Activated effector memory CD4-positive, alpha-beta T cell treated with anti-CD3 and anti-CD28 coated beads, Interleukin-2, amount 50 U/mL, for 16 hours (primary cell): Measurements from ENCODE around the gene RAB18.
"Not testable (repeated sequence)": the region's sequence is repeated elsewhere in the genome, so short reads cannot be mapped to it uniquely, and the experiment has no call there.

ENCODE experiments used
- DNase-seq: peaks from one replicate; pipeline ENCODE4 v3.0.0-alpha.2; 2020

RAB18 gene

DNA sequence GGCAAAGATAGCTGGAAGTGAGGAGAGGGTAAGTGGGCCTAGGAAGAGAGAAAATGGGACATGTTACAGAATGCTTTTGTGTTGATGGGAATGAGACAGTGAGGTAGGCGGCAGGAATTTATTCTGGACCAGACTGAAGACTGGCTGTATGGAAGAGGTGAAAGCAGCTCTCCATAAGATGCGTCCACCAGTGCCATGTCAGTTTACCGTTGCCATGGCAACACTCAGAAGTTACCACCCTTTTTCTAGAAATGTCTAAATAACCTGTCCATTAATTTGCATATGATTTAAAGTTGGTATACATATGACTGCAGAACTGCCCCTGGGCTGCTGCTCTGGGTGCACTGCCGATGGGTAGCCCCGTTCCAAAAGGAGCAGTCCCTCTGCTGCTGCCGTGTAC lies 46.7 kb downstream of the RAB18 start:
- DNase-seq = no peak

DNA sequence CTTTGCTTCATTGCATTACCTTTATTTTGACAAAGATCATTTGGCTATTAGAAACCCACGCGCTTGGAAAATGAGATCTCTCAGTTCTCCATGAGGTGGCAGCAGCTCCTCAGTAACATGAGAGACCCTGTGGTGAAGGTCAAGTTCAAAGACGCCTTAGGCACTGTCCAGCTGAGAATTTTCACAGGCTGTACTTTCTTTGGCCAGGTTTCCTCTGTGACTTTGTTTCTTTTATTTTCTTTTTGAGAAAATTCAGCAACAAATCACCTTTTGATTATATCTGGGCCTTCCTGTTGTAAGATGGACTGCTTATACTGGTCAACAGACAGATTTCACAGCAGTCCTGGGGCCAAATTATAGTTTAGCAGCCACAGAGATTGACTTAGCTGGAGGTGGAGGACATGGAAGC lies 54.5 kb downstream of the RAB18 start:
- DNase-seq = no peak

DNA sequence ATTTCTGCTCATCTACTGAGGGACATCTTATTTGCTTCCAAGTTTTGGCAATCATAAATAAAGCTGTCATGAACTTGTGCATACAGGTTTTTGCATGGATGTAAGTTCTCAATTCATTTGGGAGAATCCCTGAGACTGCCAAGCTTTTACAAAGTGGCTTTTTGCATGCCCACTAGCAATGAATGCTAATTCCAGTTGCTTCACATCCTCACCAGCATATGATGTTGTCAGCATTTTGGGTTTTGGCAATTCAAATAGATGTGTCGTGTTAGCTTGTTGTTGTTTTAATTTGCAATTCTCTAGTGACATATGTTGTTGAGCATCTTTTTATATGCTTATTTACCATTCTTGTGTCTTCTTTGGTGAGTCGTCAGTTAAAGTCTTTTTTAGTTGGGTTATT lies 57.2 kb downstream of the RAB18 start:
- no peak for DNase-seq

DNA sequence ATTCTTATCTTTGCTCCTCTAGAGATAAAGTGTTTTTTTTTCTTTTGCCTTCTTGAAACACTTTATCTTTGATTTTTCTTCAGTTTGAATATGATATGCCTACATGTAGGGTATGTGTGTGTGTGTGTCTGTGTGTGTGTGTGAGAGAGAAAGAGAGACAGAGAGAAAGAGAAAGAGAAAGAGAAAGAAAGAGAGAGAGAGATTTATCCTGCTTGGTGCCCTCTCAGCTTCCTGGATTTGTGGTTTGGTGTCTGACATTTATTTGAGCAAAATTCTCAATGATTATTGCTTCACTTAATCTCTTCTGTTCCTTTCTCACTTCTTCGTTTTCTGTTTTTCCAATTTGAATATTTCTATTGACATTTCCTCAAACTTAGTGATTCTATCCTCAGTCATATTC lies 60.3 kb downstream of the RAB18 start:
- no peak for DNase-seq

DNA sequence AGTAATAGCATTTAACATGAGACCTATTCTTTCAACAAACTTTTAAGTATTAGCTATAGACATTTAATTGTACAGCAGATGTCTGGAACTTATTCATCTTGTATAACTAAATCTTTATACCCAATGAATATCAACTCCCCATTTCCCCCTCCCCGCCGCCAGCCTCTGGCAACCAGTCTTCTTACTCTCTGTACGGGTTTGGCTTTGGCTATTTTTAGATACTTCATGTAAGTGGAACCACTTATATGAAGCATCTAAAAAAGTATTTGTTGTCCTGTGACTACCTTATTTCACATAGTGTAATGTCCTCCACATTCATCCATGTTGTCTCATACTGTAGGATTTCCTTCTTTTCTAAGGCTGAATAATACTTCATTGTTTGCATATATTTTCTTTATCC lies 60.8 kb downstream of the RAB18 start:
- no peak for DNase-seq

DNA sequence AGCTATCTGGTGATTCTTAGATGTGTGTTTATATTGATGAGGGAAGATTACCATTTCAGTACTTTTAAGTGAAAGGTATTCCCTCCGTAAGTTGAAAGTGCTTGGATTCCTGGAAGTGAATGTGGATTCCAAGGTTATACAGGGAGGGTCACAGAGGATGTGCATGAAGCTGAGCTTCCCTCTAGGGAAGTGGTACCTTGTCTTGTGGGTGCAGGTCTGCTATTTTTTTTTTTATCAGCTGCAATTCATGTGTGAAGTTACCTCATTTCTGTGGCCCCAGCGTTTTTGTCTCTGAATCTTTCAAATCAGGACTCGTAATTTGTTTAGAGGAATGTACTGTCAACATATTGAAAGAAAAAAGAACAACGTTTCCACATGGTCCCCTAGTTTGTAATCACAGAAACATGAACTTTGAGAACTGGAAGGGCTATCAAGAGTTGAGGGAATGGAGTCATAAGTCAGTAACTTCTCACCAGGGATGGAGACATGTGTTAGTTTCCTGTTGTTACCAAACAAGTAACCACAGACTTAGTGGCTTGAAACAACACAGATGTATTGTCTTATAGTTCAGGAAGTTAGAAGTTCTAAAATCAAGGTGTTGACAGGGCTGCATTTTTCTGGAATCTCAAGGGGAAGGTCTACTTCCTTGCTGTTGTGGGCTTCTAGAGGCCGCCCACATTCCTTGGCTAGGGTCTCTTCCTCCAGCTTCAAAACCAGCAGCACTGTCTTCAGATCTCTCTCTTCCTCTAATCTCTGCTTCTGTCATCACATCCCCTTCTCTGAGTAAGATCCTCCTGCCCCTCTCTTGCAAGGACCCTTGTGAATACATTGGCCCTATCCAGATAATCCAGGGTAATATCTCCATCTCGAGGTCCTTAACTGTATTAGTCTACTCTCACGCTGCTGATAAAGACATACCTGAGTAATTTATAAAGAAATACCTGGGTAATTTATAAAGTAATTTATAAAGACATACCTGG lies 64.4 kb downstream of the RAB18 start:
- DNase-seq = no peak

DNA sequence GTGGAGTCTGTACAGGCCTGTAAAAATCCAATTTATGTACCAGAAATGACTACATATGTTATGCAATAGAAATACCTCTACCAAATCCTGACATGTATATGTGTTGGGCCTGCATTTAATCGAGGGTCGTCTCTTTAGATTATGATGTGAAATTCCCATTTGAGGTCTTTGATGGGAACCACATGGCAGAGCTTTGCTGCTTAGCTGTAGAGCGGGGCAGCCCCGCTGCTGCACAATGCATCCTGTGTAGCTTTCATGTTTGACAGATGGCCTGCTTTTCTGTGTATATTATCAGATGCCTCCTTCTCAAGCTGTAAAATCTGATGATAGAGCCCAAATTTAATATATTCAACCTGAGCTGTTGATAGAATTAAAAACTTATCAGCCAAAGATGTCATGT lies 65.8 kb downstream of the RAB18 start:
- DNase-seq = no peak

DNA sequence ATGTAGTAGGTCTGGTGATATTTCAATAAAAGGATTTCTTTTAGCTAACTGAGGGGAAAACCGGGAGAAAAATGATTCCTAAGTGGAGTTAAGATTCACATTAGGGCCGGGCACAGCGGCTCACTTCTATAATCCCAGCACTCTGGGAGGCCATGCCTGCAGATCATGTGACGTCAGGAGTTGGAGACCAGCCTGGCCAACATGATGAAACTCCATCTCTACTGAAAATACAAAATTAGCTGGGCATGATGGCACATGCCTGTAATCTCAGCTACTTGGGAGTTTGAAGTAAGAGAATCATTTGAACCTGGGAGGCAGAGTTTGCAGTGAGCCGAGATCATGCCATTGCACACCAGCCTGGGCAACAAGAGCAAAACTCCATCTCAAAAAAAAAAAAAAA lies 72.9 kb downstream of the RAB18 start:
- DNase-seq = not testable (repeated sequence)

DNA sequence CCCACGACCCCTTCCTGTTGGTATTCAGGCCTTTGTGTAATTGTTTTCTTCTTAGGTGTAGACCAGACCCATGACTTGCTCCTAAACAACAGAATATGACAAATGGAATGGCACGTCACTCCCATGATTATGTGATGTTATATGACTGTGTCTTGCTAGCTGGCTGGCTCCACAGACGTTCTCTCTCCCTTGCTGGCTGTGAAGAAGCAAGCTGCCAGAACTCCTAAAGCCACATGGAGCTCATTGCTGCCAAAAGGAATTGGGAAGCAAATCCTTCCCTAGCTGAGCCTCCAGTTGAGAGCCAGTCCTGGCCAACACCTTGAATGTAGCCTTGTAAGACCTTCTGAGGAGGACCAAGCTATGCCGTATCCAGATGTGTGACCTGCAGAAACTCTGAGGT lies 74.2 kb downstream of the RAB18 start:
- no peak for DNase-seq

DNA sequence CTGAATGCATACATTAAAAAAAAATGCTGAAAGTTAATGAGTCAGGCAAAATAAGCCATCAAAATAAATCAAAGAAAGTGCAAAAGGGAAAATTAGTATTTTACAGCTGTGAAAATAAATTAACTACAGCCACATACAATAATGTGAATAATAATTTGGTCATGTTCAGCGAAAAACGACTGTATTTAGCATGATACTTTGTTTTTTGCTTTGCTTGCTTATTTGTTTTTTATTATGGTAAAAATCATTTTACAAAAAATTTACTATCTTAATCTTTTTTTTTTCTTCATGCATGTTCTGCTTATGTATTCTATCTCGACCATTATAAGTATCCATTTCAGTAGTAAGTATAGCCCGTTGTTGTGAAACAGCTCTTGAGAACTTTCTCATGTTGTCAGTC lies 77.1 kb downstream of the RAB18 start:
- DNase-seq = no peak

DNA sequence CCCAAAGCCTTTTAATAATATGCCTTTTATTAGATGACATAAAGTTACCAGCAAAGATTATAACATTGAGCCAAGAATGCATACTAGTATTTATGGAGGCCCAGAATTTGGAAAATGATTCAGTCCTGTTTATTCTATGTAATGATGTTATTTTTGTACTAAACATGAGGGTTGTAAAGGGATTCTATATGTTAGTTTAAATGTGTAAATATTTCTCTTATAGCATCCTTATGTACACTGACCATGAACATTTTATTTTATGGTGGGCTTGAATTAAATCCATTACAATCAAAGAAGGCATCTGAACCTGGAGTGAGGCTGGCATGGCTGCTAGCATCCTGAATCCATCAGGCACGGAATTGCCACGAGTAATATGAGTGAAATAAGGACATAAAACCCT lies 80.2 kb downstream of the RAB18 start:
- no peak for DNase-seq
